UCSD-AML1 (cell line): ENCODE results near the gene PDXDC1.
"Not testable (repeated sequence)": the region's sequence is repeated elsewhere in the genome, so short reads cannot be mapped to it uniquely, and the experiment has no call there.

Source experiments
- DNase-seq: peaks from one replicate; lab custom pipeline; 2025; ENCODE audit not compliant: unreplicated experiment; lab: John Stamatoyannopoulos, UW

The PDXDC1 gene

GRCh38 chr16:15015671-15016070, 40.8 kb downstream of the PDXDC1 start:
- DNase-seq, result not testable (repeated sequence)

GRCh38 chr16:15016354-15016753, 41.5 kb downstream of the PDXDC1 start:
- peak; percentile 38 for DNase-seq

GRCh38 chr16:15016951-15017580, 42.2 kb downstream of the PDXDC1 start:
- DNase-seq, result not testable (repeated sequence)

GRCh38 chr16:15021429-15021828, 46.6 kb downstream of the PDXDC1 start:
- not testable (repeated sequence) for DNase-seq

- DNase-seq, result not testable (repeated sequence)
These were observed 47.4 kb downstream of the PDXDC1 start for GRCh38 chr16:15022194-15022593.

GRCh38 chr16:15023381-15024077, 48.7 kb downstream of the PDXDC1 start:
- not testable (repeated sequence) for DNase-seq

- not testable (repeated sequence) for DNase-seq
These were observed 50.0 kb downstream of the PDXDC1 start for GRCh38 chr16:15024858-15025199.

- not testable (repeated sequence) for DNase-seq
These were observed 50.6 kb downstream of the PDXDC1 start for GRCh38 chr16:15025234-15025951.

- DNase-seq, result not testable (repeated sequence)
These were observed 52.2 kb downstream of the PDXDC1 start for GRCh38 chr16:15027051-15027450.

GRCh38 chr16:15027503-15028344, 52.9 kb downstream of the PDXDC1 start:
- DNase-seq, result not testable (repeated sequence)

- DNase-seq, result not testable (repeated sequence)
These were observed 53.5 kb downstream of the PDXDC1 start for GRCh38 chr16:15028345-15028715.

- not testable (repeated sequence) for DNase-seq
These were observed 54.2 kb downstream of the PDXDC1 start for GRCh38 chr16:15028801-15029698.

- DNase-seq, result not testable (repeated sequence)
These were observed 54.9 kb downstream of the PDXDC1 start for GRCh38 chr16:15029749-15030148.

- peak; percentile 65 for DNase-seq
These were observed 56.4 kb downstream of the PDXDC1 start for GRCh38 chr16:15031179-15031578.

GRCh38 chr16:15031586-15031985, 56.8 kb downstream of the PDXDC1 start:
- DNase-seq, result no peak

GRCh38 chr16:15032547-15033308, 57.9 kb downstream of the PDXDC1 start:
- no peak for DNase-seq

GRCh38 chr16:15033309-15033707, 58.5 kb downstream of the PDXDC1 start:
- no peak for DNase-seq

GRCh38 chr16:15034266-15035162, 59.7 kb downstream of the PDXDC1 start:
- no peak for DNase-seq
